Inflammatory macrophage treated with lipopolysaccharide for 4 hours (primary cell): ENCODE measurements around the gene IFNL1.
"Not testable (repeated sequence)": the region's sequence is repeated elsewhere in the genome, so short reads cannot be mapped to it uniquely, and the experiment has no call there.

Experiments used
- DNase-seq: peaks from one replicate; pipeline ENCODE4 v3.0.0-alpha.2; 2020

The IFNL1 gene

GRCh38 chr19:39332738-39333137 lies 36.5 kb downstream of the IFNL1 start:
- DNase-seq = not testable (repeated sequence)

- no peak for DNase-seq
Observed at GRCh38 chr19:39333507-39333906, 37.3 kb downstream of the IFNL1 start.

GRCh38 chr19:39334444-39334976 lies 38.3 kb downstream of the IFNL1 start:
- no peak for DNase-seq

DNA sequence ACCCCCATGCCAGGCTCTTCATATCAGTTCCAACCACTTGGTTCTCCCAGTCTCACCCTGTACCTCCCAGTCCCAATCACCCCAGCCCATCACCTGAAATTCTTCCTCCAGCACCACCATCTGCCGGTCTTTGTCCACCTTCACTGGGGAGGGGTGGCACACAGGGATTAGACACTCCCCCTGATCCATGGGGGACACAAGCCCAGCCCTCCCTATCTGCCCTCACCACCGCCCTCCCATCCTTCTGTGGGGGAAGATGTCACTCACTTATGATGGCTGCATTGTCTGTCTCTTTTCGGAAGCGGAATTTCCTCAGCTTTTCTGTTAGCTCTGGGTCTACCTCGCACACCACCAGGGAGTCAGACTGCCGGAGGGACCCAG lies 39.0 kb downstream of the IFNL1 start:
- peak; percentile 26 for DNase-seq

DNA sequence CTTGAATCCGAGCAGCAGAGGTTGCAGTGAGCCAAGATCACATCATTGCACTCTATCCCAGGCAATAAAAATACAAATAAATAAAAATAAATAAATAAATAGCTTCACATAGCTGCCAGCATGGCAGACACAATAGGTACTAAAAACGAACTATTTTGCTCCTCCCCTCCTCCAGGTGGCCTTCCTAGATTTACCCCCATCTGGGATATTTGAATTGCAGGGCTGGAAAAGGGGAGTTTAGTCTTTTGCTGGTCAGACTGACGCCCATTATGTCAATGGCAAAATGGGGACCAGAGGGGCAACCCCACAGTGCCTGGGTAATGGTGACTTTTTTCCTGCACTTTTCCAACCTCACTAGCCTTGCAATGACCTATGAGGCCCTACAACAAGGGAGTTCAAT lies 40.3 kb downstream of the IFNL1 start:
- no peak for DNase-seq

GRCh38 chr19:39339674-39340073 lies 43.5 kb downstream of the IFNL1 start:
- DNase-seq = no peak

- peak; percentile 45 for DNase-seq
Observed at GRCh38 chr19:39340156-39340555, 43.9 kb downstream of the IFNL1 start.

- DNase-seq = peak; percentile 42
Observed at GRCh38 chr19:39341129-39341718, 45.0 kb downstream of the IFNL1 start.

GRCh38 chr19:39341719-39342604 lies 45.8 kb downstream of the IFNL1 start, which contains the start of gene SAMD4B:
Gene SAMD4B, plus strand, starts transcription at chr19:39342421. Its CDS starts 14,473 bp downstream, at chr19:39356894.
- DNase-seq = peak; percentile 99

DNA sequence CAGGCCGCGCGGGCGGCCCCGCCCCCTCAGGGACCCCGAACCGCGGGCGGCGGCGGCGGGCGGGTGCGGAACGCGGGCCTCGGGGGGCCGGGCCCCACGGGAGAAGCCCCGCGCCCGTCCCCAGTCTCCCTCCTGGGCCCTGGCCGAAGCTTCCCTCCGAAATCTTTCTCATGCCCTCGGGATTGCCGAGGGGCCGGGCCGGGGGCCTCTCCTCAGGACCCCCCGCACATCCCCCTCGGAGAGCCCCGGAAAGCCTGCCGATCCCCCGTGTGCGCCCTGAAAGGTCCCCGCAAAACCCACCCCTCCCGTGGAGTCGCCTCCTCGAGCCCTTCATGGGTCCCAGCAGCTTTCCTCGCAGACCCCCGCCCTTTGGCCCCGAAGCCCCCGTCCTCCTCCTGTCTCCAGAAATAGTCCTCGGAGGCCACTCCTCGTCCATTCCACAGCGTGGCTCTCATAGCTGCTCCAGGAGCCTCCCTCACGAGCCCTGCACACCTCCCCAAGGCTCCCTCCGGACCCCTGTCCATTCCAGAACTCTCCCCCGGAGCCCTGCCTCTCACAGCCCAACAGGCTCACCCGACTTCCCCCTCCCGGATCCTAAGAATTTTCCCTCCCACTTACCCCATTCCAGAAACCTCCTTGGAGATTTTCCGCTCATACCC lies 46.6 kb downstream of the IFNL1 start:
- no peak for DNase-seq

GRCh38 chr19:39345956-39346355 lies 49.7 kb downstream of the IFNL1 start:
- DNase-seq = no peak

- DNase-seq = no peak
Observed at GRCh38 chr19:39347332-39348164, 51.3 kb downstream of the IFNL1 start.
